PC-3 (cell line): ENCODE measurements around the gene SLC22A1.

ENCODE experiments used
- CTCF ChIP-seq: fragments of 300-600 bp; sonication (generic); conservative IDR thresholded peaks from 2 replicates; pipeline ENCODE4 v1.5.1; 2017; ENCODE audit warnings: antibody characterized with exemption, low read depth, mild to moderate bottlenecking, low read length
- EZH2 ChIP-seq: fragments of 300-600 bp; sonication (generic); IDR thresholded peaks from one replicate; pipeline ENCODE4 v1.6.1; 2017; ENCODE audit warnings: antibody characterized with exemption, mild to moderate bottlenecking, low read length; ENCODE audit not compliant: unreplicated experiment
- EZH2phosphoT487 ChIP-seq: fragments of 300-600 bp; sonication (generic); IDR thresholded peaks from 2 replicates; pipeline ENCODE4 v1.6.1; 2018; ENCODE audit warnings: mild to moderate bottlenecking, antibody characterized with exemption, low read length, borderline replicate concordance

- TF ChIP-seq CTCF (no peak), EZH2 (no peak), EZH2phosphoT487 (no peak)
Observed at GRCh38 chr6:160160929-160161646, 39.5 kb downstream of the SLC22A1 start.
